Measurements from ENCODE around the gene TRIAP1.

TRIAP1 gene

DNA sequence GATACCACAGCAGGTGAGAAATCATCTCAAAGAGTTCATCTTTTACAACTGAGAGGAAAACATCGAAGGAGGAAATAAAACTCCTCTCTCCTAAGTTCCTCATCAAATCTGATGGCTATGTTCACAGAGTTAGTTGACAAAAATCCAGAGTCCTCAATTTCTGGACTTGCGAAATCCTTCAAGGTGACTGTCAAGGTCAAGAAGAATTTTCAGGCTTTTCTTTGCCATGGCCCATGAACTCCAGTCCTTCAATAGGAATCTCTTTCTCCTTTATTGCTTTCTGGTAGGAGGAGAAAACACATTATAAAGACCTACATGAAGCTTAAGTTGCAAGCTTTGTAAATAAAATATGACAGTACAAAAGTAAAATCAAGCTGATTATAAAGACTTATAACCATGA, 1.5 kb downstream of the TRIAP1 start:
- Histone ChIP-seq H3K27me3 (replicated peaks; ENCODE audit: control insufficient read depth, insufficient read depth, low read length) (no peaks in the 10 kb centered on the region), H3K36me3 (ENCODE audit: control insufficient read depth, insufficient read depth, low read length) (peaks cover 5% of the 10 kb centered on the region), H3K4me3 (replicated peaks; ENCODE audit: low read depth, low read length) (peak overlapping the region; percentile 92)
- TF ChIP-seq, protein P1, sequence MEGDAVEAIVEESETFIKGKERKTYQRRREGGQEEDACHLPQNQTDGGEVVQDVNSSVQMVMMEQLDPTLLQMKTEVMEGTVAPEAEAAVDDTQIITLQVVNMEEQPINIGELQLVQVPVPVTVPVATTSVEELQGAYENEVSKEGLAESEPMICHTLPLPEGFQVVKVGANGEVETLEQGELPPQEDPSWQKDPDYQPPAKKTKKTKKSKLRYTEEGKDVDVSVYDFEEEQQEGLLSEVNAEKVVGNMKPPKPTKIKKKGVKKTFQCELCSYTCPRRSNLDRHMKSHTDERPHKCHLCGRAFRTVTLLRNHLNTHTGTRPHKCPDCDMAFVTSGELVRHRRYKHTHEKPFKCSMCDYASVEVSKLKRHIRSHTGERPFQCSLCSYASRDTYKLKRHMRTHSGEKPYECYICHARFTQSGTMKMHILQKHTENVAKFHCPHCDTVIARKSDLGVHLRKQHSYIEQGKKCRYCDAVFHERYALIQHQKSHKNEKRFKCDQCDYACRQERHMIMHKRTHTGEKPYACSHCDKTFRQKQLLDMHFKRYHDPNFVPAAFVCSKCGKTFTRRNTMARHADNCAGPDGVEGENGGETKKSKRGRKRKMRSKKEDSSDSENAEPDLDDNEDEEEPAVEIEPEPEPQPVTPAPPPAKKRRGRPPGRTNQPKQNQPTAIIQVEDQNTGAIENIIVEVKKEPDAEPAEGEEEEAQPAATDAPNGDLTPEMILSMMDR (IDR thresholded peaks at IDR 0.05; ENCODE audit: insufficient read depth, low read length, poor library complexity, severe bottlenecking) = no peak
- DNase-seq (ENCODE audit: extremely low read depth, insufficient read length) = no peak

DNA sequence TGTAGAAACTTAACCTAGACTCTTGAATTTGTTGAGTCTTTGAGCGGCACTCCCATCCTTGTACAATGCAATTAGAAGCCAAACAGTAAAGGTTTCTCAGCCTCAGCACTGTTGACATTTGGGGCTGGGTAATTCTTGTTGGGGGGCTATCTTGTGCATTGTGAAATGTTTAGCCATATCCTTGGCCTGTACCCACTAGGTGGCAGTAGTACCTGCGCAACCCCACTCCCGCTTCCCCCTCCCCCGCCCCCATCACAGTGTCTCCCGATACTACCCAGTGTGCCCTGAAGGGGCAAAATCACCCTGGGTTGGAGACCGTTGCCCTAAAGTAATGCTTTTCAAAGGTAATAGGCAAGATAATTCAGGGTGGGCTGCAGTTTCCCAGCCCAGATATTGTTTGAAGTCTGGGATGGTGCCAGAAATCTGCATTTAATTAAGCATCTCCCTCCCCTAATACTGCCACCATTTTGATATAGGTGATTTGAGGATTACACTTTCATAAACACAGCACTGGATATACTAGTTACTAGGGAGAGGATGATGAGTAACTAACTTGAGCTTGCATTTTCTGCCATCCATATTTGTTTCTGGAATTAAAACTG, 6.4 kb downstream of the TRIAP1 start:
- TF ChIP-seq, protein P1 (IDR thresholded peaks at IDR 0.05; ENCODE audit: insufficient read depth, low read length, poor library complexity, severe bottlenecking) = peak; percentile 84
- Histone ChIP-seq H3K36me3 (ENCODE audit: control insufficient read depth, insufficient read depth, low read length) (peaks cover 4% of the 10 kb centered on the region), H3K27me3 (replicated peaks; ENCODE audit: control insufficient read depth, insufficient read depth, low read length) (no peaks in the 10 kb centered on the region), H3K4me3 (replicated peaks; ENCODE audit: low read depth, low read length) (peak overlapping the region; percentile 95)
- DNase-seq (ENCODE audit: extremely low read depth, insufficient read length) = peak; percentile 64

DNA sequence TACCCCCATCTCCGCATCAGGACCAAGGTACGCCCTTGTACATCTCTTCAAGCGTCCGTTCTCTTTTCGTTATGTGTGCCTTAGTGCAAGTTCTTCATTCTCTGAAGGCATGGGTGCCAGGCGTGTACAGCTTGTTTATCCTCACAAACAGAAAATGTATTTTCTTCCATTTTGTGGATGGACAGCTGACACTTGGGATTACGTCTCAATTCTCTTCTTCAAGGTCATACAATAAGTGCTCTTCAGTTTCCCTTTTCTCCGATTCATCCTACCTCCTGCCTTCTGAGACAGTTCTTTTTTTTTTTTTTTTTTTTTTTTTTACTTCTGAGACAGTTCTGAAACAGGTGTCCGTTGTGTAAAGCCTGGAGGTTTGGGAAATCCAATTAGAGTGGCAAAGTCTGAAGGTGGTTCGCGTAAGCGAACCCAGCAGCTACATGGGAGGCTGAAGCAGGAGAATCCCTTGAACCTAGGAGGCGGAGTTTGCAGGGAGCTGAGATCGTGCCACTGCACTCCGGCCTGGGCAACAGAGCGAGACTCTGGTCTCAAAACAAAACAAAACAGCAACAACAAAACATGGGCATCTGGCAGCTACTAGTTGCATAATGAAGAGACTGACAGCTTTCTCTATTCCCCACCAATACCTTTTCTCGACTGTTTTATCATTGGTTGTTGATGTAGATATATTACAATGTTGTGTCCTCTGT, 7.5 kb downstream of the TRIAP1 start:
- peak overlapping the region; percentile 95 for H3K4me3 ChIP-seq (replicated peaks; ENCODE audit: low read depth, low read length)
- no peaks in the 10 kb centered on the region for H3K27me3 ChIP-seq (replicated peaks; ENCODE audit: control insufficient read depth, insufficient read depth, low read length)
- TF ChIP-seq, protein P1 (IDR thresholded peaks at IDR 0.05; ENCODE audit: insufficient read depth, low read length, poor library complexity, severe bottlenecking) = no peak
- DNase-seq (ENCODE audit: extremely low read depth, insufficient read length) = peak; percentile 28
- H3K36me3 ChIP-seq (ENCODE audit: control insufficient read depth, insufficient read depth, low read length) = no peaks in the 10 kb centered on the region; the same call in 1 of the 2 replicates

DNA sequence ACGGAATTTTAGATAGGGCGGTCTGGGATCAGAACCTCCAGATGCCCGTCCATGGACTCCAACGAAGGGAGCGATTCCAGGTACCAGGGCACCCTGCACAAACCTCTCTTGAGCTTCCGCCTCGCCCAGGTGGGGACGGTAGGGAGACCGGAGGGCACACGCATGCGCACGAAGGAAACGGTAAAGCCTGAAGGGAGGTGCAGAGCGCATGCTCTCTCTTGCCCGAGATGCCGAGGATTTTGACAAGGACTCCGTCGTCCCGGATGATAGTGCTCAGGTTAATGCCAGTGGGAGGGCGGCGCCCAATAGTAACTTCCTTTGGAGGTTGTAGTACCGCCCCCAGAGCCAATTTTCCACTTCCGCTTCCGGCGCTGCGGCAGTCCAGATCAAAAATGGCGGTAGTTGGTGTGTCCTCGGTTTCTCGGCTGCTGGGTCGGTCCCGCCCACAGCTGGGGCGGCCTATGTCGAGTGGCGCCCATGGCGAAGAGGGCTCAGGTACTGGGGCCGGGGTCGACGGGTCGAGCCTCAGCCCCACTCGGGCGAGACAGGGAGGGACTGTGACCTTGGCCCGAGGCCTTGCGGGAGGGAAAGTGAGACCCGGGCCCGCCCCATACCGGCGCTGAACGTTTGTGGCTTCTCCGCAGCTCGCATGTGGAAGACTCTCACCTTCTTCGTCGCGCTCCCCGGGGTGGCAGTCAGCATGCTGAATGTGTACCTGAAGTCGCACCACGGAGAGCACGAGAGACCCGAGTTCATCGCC, 8.3 kb downstream of the TRIAP1 start, which contains the start of gene COX6A1:
Gene COX6A1 (plus strand): TSS at position 379 of the 760 bp plus-strand sequence. CDS start 14 bp downstream, at position 393.
- TF ChIP-seq, protein P1 (IDR thresholded peaks at IDR 0.05; ENCODE audit: insufficient read depth, low read length, poor library complexity, severe bottlenecking) = peak; percentile 23
- H3K27me3 ChIP-seq (replicated peaks; ENCODE audit: control insufficient read depth, insufficient read depth, low read length) = no peaks in the 10 kb centered on the region
- peak; percentile 89 for DNase-seq (ENCODE audit: extremely low read depth, insufficient read length)

DNA sequence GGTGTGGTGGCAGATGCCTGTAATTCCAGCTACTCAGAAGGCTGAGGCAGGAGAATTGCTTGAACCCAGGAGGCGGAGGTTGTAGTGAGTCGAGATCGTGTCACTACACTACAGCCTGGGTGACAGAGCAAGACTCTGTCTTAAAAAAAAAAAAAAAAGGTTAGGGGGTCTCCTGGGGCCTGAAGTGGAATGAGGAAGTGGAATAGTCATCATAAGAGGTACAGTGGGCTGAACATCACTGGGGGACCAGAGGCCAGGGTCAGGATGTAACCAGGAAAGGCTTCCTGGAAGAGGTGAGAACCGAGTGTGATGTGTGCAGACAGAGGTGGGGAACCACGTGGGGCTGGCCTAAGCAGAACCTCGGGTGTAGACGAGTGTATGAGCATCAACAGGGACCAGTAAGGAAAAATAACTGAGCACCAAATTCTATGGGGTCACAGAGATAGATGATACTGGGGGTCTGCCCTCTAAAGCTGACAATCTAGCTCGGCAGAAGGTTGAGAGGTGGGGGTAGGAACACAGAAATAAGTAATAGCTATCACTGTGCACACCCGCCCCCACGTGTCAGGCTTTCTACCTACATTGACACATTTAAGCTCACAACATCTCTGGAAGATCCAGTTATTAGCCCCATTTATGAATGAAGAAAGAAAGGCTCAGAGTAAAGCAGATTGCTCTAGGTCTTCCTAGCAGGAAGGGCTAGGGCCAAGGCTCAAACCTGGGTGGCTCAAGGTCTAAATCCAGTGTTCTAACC, 13.2 kb downstream of the TRIAP1 start:
- TF ChIP-seq, protein P1 (IDR thresholded peaks at IDR 0.05; ENCODE audit: insufficient read depth, low read length, poor library complexity, severe bottlenecking) = no peak
- H3K4me3 ChIP-seq (replicated peaks; ENCODE audit: low read depth, low read length) = no peak overlapping the region
- no peaks in the 10 kb centered on the region for H3K27me3 ChIP-seq (replicated peaks; ENCODE audit: control insufficient read depth, insufficient read depth, low read length)
- H3K36me3 ChIP-seq (ENCODE audit: control insufficient read depth, insufficient read depth, low read length) = no peaks in the 10 kb centered on the region
- DNase-seq (ENCODE audit: extremely low read depth, insufficient read length) = no peak

More for the DNA sequence above, 8.3 kb downstream of the TRIAP1 start, which contains the start of gene COX6A1:
- Histone ChIP-seq H3K36me3 (ENCODE audit: control insufficient read depth, insufficient read depth, low read length) (no peaks in the 10 kb centered on the region; the same call in 1 of the 2 replicates), H3K4me3 (replicated peaks; ENCODE audit: low read depth, low read length) (peak within 1 kb of the TSS; percentile 95)

All from GM06990 (cell line).